GM23338 (cell line): ENCODE measurements around the gene RBPJ. TPM values are rescaled to one million over a fixed set of nuclear protein-coding genes. Genes with fewer than 3 reads are reported as not detected.

Source experiments
- ATAC-seq: fragments of 200-7000 bp; cut with Tn5 transposase; 3 replicates; pipeline ENCODE4 v1.9.1; 2020
- DNase-seq: peaks from one replicate; pipeline ENCODE4 v3.0.0-alpha.2; 2015; ENCODE audit warnings: low spot score
- H2AFZ ChIP-seq: fragments of 200-600 bp; sonication (generic); 2 replicates; pipeline ENCODE4 v1.8.0; 2016; ENCODE audit warnings: antibody characterized with exemption, mild to moderate bottlenecking, moderate library complexity
- H3F3A ChIP-seq: fragments of 200-600 bp; sonication (generic); replicated peaks from 2 replicates; pipeline ENCODE4 v1.8.0; 2017; ENCODE audit warnings: antibody characterized with exemption, mixed run types, low read depth
- H3K27ac ChIP-seq: fragments of 200-600 bp; sonication (generic); 2 replicates; pipeline ENCODE4 v1.6.1; 2016; ENCODE audit warnings: low read depth
- H3K27me3 ChIP-seq: fragments of 200-600 bp; sonication (generic); 2 replicates; pipeline ENCODE4 v1.8.0; 2016; ENCODE audit warnings: mild to moderate bottlenecking, mixed run types, moderate library complexity; ENCODE audit not compliant: insufficient read depth
- H3K36me3 ChIP-seq: fragments of 200-600 bp; sonication (generic); 2 replicates; pipeline ENCODE4 v1.8.0; 2016; ENCODE audit warnings: mild to moderate bottlenecking; ENCODE audit not compliant: insufficient read depth
- H3K4me1 ChIP-seq: fragments of 200-600 bp; sonication (generic); 2 replicates; pipeline ENCODE4 v1.8.0; 2016; ENCODE audit warnings: mild to moderate bottlenecking, moderate library complexity; ENCODE audit not compliant: insufficient read depth
- H3K4me2 ChIP-seq: fragments of 200-600 bp; sonication (generic); 2 replicates; pipeline ENCODE4 v1.7.1; 2017; ENCODE audit warnings: mixed run types
- H3K4me3 ChIP-seq: fragments of 200-600 bp; sonication (generic); 2 replicates; pipeline ENCODE4 v1.6.1; 2016; ENCODE audit warnings: mixed run types
- H3K79me2 ChIP-seq: fragments of 200-600 bp; sonication (generic); replicated peaks from 2 replicates; pipeline ENCODE4 v1.8.0; 2017; ENCODE audit warnings: mild to moderate bottlenecking; ENCODE audit not compliant: insufficient read depth
- H3K9me2 ChIP-seq: fragments of 200-600 bp; sonication (generic); 2 replicates; pipeline ENCODE4 v1.8.0; 2017; ENCODE audit not compliant: insufficient read depth
- H4K20me1 ChIP-seq: fragments of 200-600 bp; sonication (generic); replicated peaks from 2 replicates; pipeline ENCODE4 v1.8.0; 2017; ENCODE audit warnings: mild to moderate bottlenecking; ENCODE audit not compliant: insufficient read depth
- H3K27ac Mint-ChIP-seq: 2 replicates; pipeline ENCODE4 v1.8.0; 2020; ENCODE audit warnings: inconsistent platforms, mild to moderate bottlenecking, moderate library complexity, mixed read lengths
- H3K27me3 Mint-ChIP-seq: 3 replicates; pipeline ENCODE4 v1.8.0; 2022; ENCODE audit warnings: low read depth, mild to moderate bottlenecking, moderate library complexity, mixed read lengths, inconsistent platforms; ENCODE audit not compliant: insufficient read depth, poor library complexity
- H3K36me3 Mint-ChIP-seq: 3 replicates; pipeline ENCODE4 v1.8.0; 2021; ENCODE audit warnings: low read depth, mild to moderate bottlenecking, inconsistent platforms, moderate library complexity, mixed read lengths
- H3K4me1 Mint-ChIP-seq: 3 replicates; pipeline ENCODE4 v1.8.0; 2020; ENCODE audit warnings: mild to moderate bottlenecking, inconsistent platforms, mixed read lengths
- H3K4me3 Mint-ChIP-seq: 3 replicates; pipeline ENCODE4 v1.8.0; 2021; ENCODE audit warnings: moderate library complexity, mild to moderate bottlenecking, inconsistent platforms, mixed read lengths
- H3K9me3 Mint-ChIP-seq: 3 replicates; pipeline ENCODE4 v1.8.0; 2020; ENCODE audit warnings: moderate library complexity, mild to moderate bottlenecking, inconsistent platforms, mixed read lengths
- CREB1 ChIP-seq: fragments of 250-450 bp; sonication (Bioruptor Pico); IDR thresholded peaks from 2 replicates; pipeline ENCODE4 v1.5.0; 2020; ENCODE audit warnings: low read depth, mild to moderate bottlenecking, moderate library complexity
- ETS1 ChIP-seq: IDR thresholded peaks from 2 replicates; pipeline ENCODE4 v1.6.1; 2016; ENCODE audit warnings: antibody characterized with exemption
- EZH2phosphoT487 ChIP-seq: fragments of 200-600 bp; sonication (generic); IDR thresholded peaks from one replicate; pipeline ENCODE4 v1.8.1; 2018; ENCODE audit warnings: antibody characterized with exemption; ENCODE audit not compliant: unreplicated experiment
- STAT1 ChIP-seq: IDR thresholded peaks from one replicate; pipeline ENCODE4 v1.6.1; 2016; ENCODE audit warnings: antibody characterized with exemption; ENCODE audit not compliant: unreplicated experiment
- ZNF114 ChIP-seq: fragments of 250-450 bp; sonication (Bioruptor Pico); IDR thresholded peaks from 2 replicates; pipeline ENCODE4 v1.5.0; 2020; ENCODE audit warnings: mild to moderate bottlenecking, moderate library complexity
- ZNF331 ChIP-seq: fragments of 250-450 bp; sonication (Bioruptor Pico); IDR thresholded peaks from 2 replicates; pipeline ENCODE4 v1.5.0; 2020; ENCODE audit warnings: low read depth, mild to moderate bottlenecking, moderate library complexity
- ZNF462 ChIP-seq: fragments of 250-450 bp; sonication (Bioruptor Pico); IDR thresholded peaks from 2 replicates; pipeline ENCODE4 v1.5.0; 2020; ENCODE audit warnings: mild to moderate bottlenecking, moderate library complexity
- polyA plus RNA-seq: library from polyadenylated mRNA; unstranded; fragments of >200 nt; fragmentation: Nextera tagmentation; extraction: Ambion mirVana; gene quantifications from 2 replicates; pipeline ENCODE4 v1.2.1, GENCODE V29; 2016
- total RNA-seq: library from RNA; depleted of rRNA; stranded (reverse); fragments of >200 nt; shearing (Covaris generic); gene quantifications from 2 replicates; pipeline ENCODE4 v1.2.3, GENCODE V29; 2014
- TF ChIP-seq, protein P1 (sequence below): IDR thresholded peaks from one replicate; pipeline ENCODE4 v1.6.1; 2018; ENCODE audit warnings: antibody characterized with exemption; ENCODE audit not compliant: unreplicated experiment
- TF ChIP-seq, protein P2 (sequence below), 2 experiments: fragments of 200-600 bp in 1 of 2; sonication (generic) in 1 of 2; conservative IDR thresholded peaks; 2 replicates each; pipeline versions ENCODE4 v1.5.1 to v1.6.1; 2016 to 2017; ENCODE audit warnings: antibody characterized with exemption in 2 of 2, low read depth in 2 of 2, mild to moderate bottlenecking in 2 of 2, moderate library complexity in 1 of 2

Gene RBPJ
- total and polyA plus RNA-seq, 2 experiments from 2014 or later, result 212 to 457 TPM

- Histone ChIP-seq H3K27ac (no peak overlapping the region), H3K4me2 (no peak overlapping the region), H3F3A (no peaks in the 10 kb centered on the region), H3K4me3 (no peak overlapping the region), H4K20me1 (no peaks in the 10 kb centered on the region), H3K9me2 (no peaks in the 10 kb centered on the region), H3K36me3 (no peaks in the 10 kb centered on the region), H3K4me1 (peaks cover 12% of the 10 kb centered on the region; the same call in 1 of the 2 replicates), H3K27me3 (no peaks in the 10 kb centered on the region), H3K79me2 (no peaks in the 10 kb centered on the region), H2AFZ (peak overlapping the region; percentile 49)
- Mint-ChIP-seq H3K4me1 (peaks cover 5% of the 10 kb centered on the region), H3K9me3 (no peaks in the 10 kb centered on the region), H3K27me3 (no peaks in the 10 kb centered on the region), H3K4me3 (no peak overlapping the region), H3K27ac (no peak overlapping the region), H3K36me3 (no peaks in the 10 kb centered on the region)
- TF ChIP-seq, protein P1, sequence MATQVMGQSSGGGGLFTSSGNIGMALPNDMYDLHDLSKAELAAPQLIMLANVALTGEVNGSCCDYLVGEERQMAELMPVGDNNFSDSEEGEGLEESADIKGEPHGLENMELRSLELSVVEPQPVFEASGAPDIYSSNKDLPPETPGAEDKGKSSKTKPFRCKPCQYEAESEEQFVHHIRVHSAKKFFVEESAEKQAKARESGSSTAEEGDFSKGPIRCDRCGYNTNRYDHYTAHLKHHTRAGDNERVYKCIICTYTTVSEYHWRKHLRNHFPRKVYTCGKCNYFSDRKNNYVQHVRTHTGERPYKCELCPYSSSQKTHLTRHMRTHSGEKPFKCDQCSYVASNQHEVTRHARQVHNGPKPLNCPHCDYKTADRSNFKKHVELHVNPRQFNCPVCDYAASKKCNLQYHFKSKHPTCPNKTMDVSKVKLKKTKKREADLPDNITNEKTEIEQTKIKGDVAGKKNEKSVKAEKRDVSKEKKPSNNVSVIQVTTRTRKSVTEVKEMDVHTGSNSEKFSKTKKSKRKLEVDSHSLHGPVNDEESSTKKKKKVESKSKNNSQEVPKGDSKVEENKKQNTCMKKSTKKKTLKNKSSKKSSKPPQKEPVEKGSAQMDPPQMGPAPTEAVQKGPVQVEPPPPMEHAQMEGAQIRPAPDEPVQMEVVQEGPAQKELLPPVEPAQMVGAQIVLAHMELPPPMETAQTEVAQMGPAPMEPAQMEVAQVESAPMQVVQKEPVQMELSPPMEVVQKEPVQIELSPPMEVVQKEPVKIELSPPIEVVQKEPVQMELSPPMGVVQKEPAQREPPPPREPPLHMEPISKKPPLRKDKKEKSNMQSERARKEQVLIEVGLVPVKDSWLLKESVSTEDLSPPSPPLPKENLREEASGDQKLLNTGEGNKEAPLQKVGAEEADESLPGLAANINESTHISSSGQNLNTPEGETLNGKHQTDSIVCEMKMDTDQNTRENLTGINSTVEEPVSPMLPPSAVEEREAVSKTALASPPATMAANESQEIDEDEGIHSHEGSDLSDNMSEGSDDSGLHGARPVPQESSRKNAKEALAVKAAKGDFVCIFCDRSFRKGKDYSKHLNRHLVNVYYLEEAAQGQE, result no peak
- TF ChIP-seq ZNF331 (CRISPR knock-in tag), result no peak
- TF ChIP-seq STAT1, result no peak
- TF ChIP-seq ZNF114 (CRISPR knock-in tag), result no peak
- TF ChIP-seq ETS1, result no peak
- TF ChIP-seq, protein P2, sequence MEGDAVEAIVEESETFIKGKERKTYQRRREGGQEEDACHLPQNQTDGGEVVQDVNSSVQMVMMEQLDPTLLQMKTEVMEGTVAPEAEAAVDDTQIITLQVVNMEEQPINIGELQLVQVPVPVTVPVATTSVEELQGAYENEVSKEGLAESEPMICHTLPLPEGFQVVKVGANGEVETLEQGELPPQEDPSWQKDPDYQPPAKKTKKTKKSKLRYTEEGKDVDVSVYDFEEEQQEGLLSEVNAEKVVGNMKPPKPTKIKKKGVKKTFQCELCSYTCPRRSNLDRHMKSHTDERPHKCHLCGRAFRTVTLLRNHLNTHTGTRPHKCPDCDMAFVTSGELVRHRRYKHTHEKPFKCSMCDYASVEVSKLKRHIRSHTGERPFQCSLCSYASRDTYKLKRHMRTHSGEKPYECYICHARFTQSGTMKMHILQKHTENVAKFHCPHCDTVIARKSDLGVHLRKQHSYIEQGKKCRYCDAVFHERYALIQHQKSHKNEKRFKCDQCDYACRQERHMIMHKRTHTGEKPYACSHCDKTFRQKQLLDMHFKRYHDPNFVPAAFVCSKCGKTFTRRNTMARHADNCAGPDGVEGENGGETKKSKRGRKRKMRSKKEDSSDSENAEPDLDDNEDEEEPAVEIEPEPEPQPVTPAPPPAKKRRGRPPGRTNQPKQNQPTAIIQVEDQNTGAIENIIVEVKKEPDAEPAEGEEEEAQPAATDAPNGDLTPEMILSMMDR (conservative IDR thresholded peaks at IDR 0.05; ENCODE audit: low read depth in 2 of 2), result no peak
- no peak for TF ChIP-seq EZH2phosphoT487
- TF ChIP-seq CREB1 (CRISPR knock-in tag), result no peak
- no peak for DNase-seq
- no peak for ATAC-seq
Observed at GRCh38 chr4:26288355-26288909, 32.4 kb upstream of the RBPJ start.

- no peaks in the 10 kb centered on the region for H3K27me3 ChIP-seq
- Mint-ChIP-seq H3K4me1 (peaks cover 5% of the 10 kb centered on the region), H3K36me3 (no peaks in the 10 kb centered on the region), H3K27me3 (no peaks in the 10 kb centered on the region), H3K4me3 (no peak overlapping the region), H3K9me3 (no peaks in the 10 kb centered on the region), H3K27ac (no peak overlapping the region)
- H3K4me1 ChIP-seq, result peaks cover 12% of the 10 kb centered on the region; the same call in 1 of the 2 replicates
- H3K4me3 ChIP-seq, result no peak overlapping the region
- no peak for DNase-seq
- H3K36me3 ChIP-seq, result no peaks in the 10 kb centered on the region
- H3K9me2 ChIP-seq, result no peaks in the 10 kb centered on the region
- no peaks in the 10 kb centered on the region for H4K20me1 ChIP-seq
- H3K27ac ChIP-seq, result no peak overlapping the region
- no peak overlapping the region for H2AFZ ChIP-seq
- no peaks in the 10 kb centered on the region for H3F3A ChIP-seq
- no peaks in the 10 kb centered on the region for H3K79me2 ChIP-seq
- H3K4me2 ChIP-seq, result no peak overlapping the region
- no peak for ATAC-seq
- TF ChIP-seq ZNF114 (CRISPR knock-in tag) (no peak), ZNF462 (CRISPR knock-in tag) (no peak)
Observed at GRCh38 chr4:26289401-26289800, 31.4 kb upstream of the RBPJ start.
